ENCODE data around the gene SLC43A2. TPM values are rescaled to one million over a fixed set of nuclear protein-coding genes. Genes with fewer than 3 reads are reported as not detected.
"Not testable (repeated sequence)": the region's sequence is repeated elsewhere in the genome, so short reads cannot be mapped to it uniquely, and the experiment has no call there.

SLC43A2 gene
- polyA plus RNA-seq, 1 donor from 2014 or later = 60.1 TPM

GRCh38 chr17:1658100-1658499, 29.5 kb upstream of the SLC43A2 start:
- H3K27me3 ChIP-seq (ENCODE audit: insufficient read depth, low read depth, low read length) = no peaks in the 10 kb centered on the region
- H3K4me2 ChIP-seq (ENCODE audit: low read length) = no peak overlapping the region
- H3K79me2 ChIP-seq (replicated peaks; ENCODE audit: insufficient read depth, low read length) = no peaks in the 10 kb centered on the region
- no peak overlapping the region for H2AFZ ChIP-seq (ENCODE audit: low read depth, low read length)
- H3K4me3 ChIP-seq (ENCODE audit: low read length) = no peak overlapping the region
- no peak overlapping the region for H3K27ac ChIP-seq (ENCODE audit: low read length)
- no peaks in the 10 kb centered on the region for H3F3A ChIP-seq (ENCODE audit: insufficient read depth, low read length, poor library complexity, severe bottlenecking)
- TF ChIP-seq POLR2AphosphoS5 (IDR thresholded peaks at IDR 0.05) (no peak), MXI1 (conservative IDR thresholded peaks at IDR 0.05; ENCODE audit: poor library complexity, severe bottlenecking) (no peak)
- no peaks in the 10 kb centered on the region for H3K9me3 ChIP-seq (ENCODE audit: low read length)
- no peaks in the 10 kb centered on the region for H4K20me1 ChIP-seq (ENCODE audit: insufficient read depth)
- no peak overlapping the region for H3K9ac ChIP-seq (ENCODE audit: low read length)
- H3K36me3 ChIP-seq (ENCODE audit: insufficient read depth, low read length) = peaks cover 29% of the 10 kb centered on the region
- H3K9me2 ChIP-seq (ENCODE audit: insufficient read depth, low read length) = no peaks in the 10 kb centered on the region

GRCh38 chr17:1653735-1654134, 25.1 kb upstream of the SLC43A2 start:
- Histone ChIP-seq H3K9ac (ENCODE audit: low read length) (no peak overlapping the region), H3K4me3 (ENCODE audit: low read length) (no peak overlapping the region), H3K36me3 (ENCODE audit: insufficient read depth, low read length) (peaks cover 7% of the 10 kb centered on the region), H3K27ac (ENCODE audit: low read length) (no peak overlapping the region), H3K9me3 (ENCODE audit: low read length) (no peaks in the 10 kb centered on the region), H4K20me1 (ENCODE audit: insufficient read depth) (no peaks in the 10 kb centered on the region), H3K9me2 (ENCODE audit: insufficient read depth, low read length) (no peaks in the 10 kb centered on the region), H3F3A (ENCODE audit: insufficient read depth, low read length, poor library complexity, severe bottlenecking) (no peaks in the 10 kb centered on the region), H2AFZ (ENCODE audit: low read depth, low read length) (no peak overlapping the region), H3K27me3 (ENCODE audit: insufficient read depth, low read depth, low read length) (no peaks in the 10 kb centered on the region), H3K4me2 (ENCODE audit: low read length) (no peak overlapping the region), H3K79me2 (replicated peaks; ENCODE audit: insufficient read depth, low read length) (no peaks in the 10 kb centered on the region)
- TF ChIP-seq RAD21 (conservative IDR thresholded peaks at IDR 0.05) = no peak
- TF ChIP-seq EZH2 (IDR thresholded peaks at IDR 0.05; ENCODE audit: borderline replicate concordance, insufficient read depth, low read length, poor library complexity, severe bottlenecking) = no peak
- TF ChIP-seq TAF1 (IDR thresholded peaks at IDR 0.05; ENCODE audit: low read depth) = no peak
- no peak for TF ChIP-seq SMC3 (conservative IDR thresholded peaks at IDR 0.05; ENCODE audit: poor library complexity)
- no peak for TF ChIP-seq POLR2AphosphoS5 (IDR thresholded peaks at IDR 0.05)

- H2AFZ ChIP-seq (ENCODE audit: low read depth, low read length); H3K36me3 ChIP-seq (ENCODE audit: insufficient read depth, low read length); H3K9me3 ChIP-seq (ENCODE audit: low read length); H3K4me2 ChIP-seq (ENCODE audit: low read length); H3K4me3 ChIP-seq (ENCODE audit: low read length); H3K27me3 ChIP-seq (ENCODE audit: insufficient read depth, low read depth, low read length); H3K27ac ChIP-seq (ENCODE audit: low read length); H3K9ac ChIP-seq (ENCODE audit: low read length); H4K20me1 ChIP-seq (ENCODE audit: insufficient read depth); H3K79me2 ChIP-seq (replicated peaks; ENCODE audit: insufficient read depth, low read length); H3F3A ChIP-seq (ENCODE audit: insufficient read depth, low read length, poor library complexity, severe bottlenecking); H3K9me2 ChIP-seq (ENCODE audit: insufficient read depth, low read length): not testable (repeated sequence)
These were observed 24.2 kb upstream of the SLC43A2 start for GRCh38 chr17:1652794-1653193.

- H3K9me3 ChIP-seq (ENCODE audit: low read length) = no peaks in the 10 kb centered on the region
- no peaks in the 10 kb centered on the region for H4K20me1 ChIP-seq (ENCODE audit: insufficient read depth)
- TF ChIP-seq TAF1 (IDR thresholded peaks at IDR 0.05; ENCODE audit: low read depth) = no peak
- no peaks in the 10 kb centered on the region for H3F3A ChIP-seq (ENCODE audit: insufficient read depth, low read length, poor library complexity, severe bottlenecking)
- H3K79me2 ChIP-seq (replicated peaks; ENCODE audit: insufficient read depth, low read length) = no peaks in the 10 kb centered on the region
- H3K27me3 ChIP-seq (ENCODE audit: insufficient read depth, low read depth, low read length) = no peaks in the 10 kb centered on the region
- H2AFZ ChIP-seq (ENCODE audit: low read depth, low read length) = no peak overlapping the region
- H3K4me3 ChIP-seq (ENCODE audit: low read length) = no peak overlapping the region
- H3K9ac ChIP-seq (ENCODE audit: low read length) = no peak overlapping the region
- no peak overlapping the region for H3K27ac ChIP-seq (ENCODE audit: low read length)
- peaks cover 7% of the 10 kb centered on the region for H3K36me3 ChIP-seq (ENCODE audit: insufficient read depth, low read length)
- no peak overlapping the region for H3K4me2 ChIP-seq (ENCODE audit: low read length)
- no peaks in the 10 kb centered on the region for H3K9me2 ChIP-seq (ENCODE audit: insufficient read depth, low read length)
These were observed 22.9 kb upstream of the SLC43A2 start for GRCh38 chr17:1651559-1651844.
